H1 (cell line): ENCODE measurements around the gene ERP44. TPM values are rescaled to one million over a fixed set of nuclear protein-coding genes. Genes with fewer than 3 reads are reported as not detected.

Experiments
- ATF3 ChIP-seq: IDR thresholded peaks from 2 replicates; pipeline ENCODE4 v1.6.1; 2011; ENCODE audit warnings: low read depth, mild to moderate bottlenecking, low read length; ENCODE audit not compliant: insufficient read depth
- CBX5 ChIP-seq: fragments of 300-800, 300-1000 bp; sonication (generic); IDR thresholded peaks from 2 replicates; pipeline ENCODE4 v1.7.1; 2016; ENCODE audit warnings: antibody characterized with exemption, low read length, low read depth
- CEBPB ChIP-seq: IDR thresholded peaks from 2 replicates; pipeline ENCODE4 v1.6.1; 2012; ENCODE audit warnings: low read depth, low read length
- CHD1 ChIP-seq: IDR thresholded peaks from 2 replicates; pipeline ENCODE4 v1.6.1; 2012; ENCODE audit warnings: low read depth, low read length, improper control_type of control experiment
- CREB1 ChIP-seq: IDR thresholded peaks from 2 replicates; pipeline ENCODE4 v1.6.1; 2012; ENCODE audit warnings: inconsistent platforms
- GABPA ChIP-seq: IDR thresholded peaks from 2 replicates; pipeline ENCODE4 v1.6.1; 2011; ENCODE audit warnings: mild to moderate bottlenecking, low read length, moderate library complexity, borderline replicate concordance; ENCODE audit not compliant: insufficient read depth
- JUN ChIP-seq: IDR thresholded peaks from 2 replicates; pipeline ENCODE4 v1.6.1; 2011; ENCODE audit warnings: low read depth, mild to moderate bottlenecking, improper control_type of control experiment, low read length
- KDM5A ChIP-seq: fragments of 200-600 bp; IDR thresholded peaks from 2 replicates; pipeline ENCODE4 v1.7.1; 2012; ENCODE audit warnings: mild to moderate bottlenecking, low read length, inconsistent platforms, mixed read lengths
- MAFK ChIP-seq: IDR thresholded peaks from 2 replicates; pipeline ENCODE4 v1.6.1; 2012; ENCODE audit warnings: low read depth, mild to moderate bottlenecking, improper control_type of control experiment, low read length
- NANOG ChIP-seq: IDR thresholded peaks from 2 replicates; pipeline ENCODE4 v1.6.1; 2011; ENCODE audit warnings: low read length, low read depth, mild to moderate bottlenecking, inconsistent platforms; ENCODE audit not compliant: insufficient read depth, poor library complexity, severe bottlenecking
- POLR2A ChIP-seq, 2 experiments: IDR thresholded peaks; 1 replicate in 1 of 2; 2 replicates in 1 of 2; pipeline ENCODE4 v1.6.1; 2011; ENCODE audit warnings: low read depth in 2 of 2, low read length in 2 of 2, mild to moderate bottlenecking in 2 of 2; ENCODE audit errors: control extremely low read depth in 1 of 2
- TAF7 ChIP-seq: optimal IDR thresholded peaks from 2 replicates; pipeline ENCODE3; 2011; ENCODE audit warnings: low read depth, mild to moderate bottlenecking, inconsistent platforms, low read length, moderate library complexity, borderline replicate concordance
- TBP ChIP-seq: IDR thresholded peaks from 2 replicates; pipeline ENCODE4 v1.6.1; 2011; ENCODE audit warnings: low read depth, low read length, improper control_type of control experiment
- USF2 ChIP-seq: IDR thresholded peaks from 2 replicates; pipeline ENCODE4 v1.6.1; 2011; ENCODE audit warnings: low read length, improper control_type of control experiment
- YY1 ChIP-seq: IDR thresholded peaks from 2 replicates; pipeline ENCODE4 v1.6.1; 2011; ENCODE audit warnings: low read depth, mild to moderate bottlenecking, low read length
- ZNF274 ChIP-seq: IDR thresholded peaks from 2 replicates; pipeline ENCODE4 v1.7.0; 2012; ENCODE audit warnings: low read length, borderline replicate concordance; ENCODE audit errors: extremely low read depth
- polyA plus RNA-seq, 7 experiments: library from polyadenylated mRNA; depleted of rRNA in 3 of 7; stranded (reverse) in 5 of 7; unstranded in 2 of 7; fragments of >200 nt in 5 of 7; fragments of 200-250 nt in 2 of 7; gene quantifications; 1 replicate in 5 of 7; 2 replicates in 1 of 7; 4 replicates in 1 of 7; pipeline versions ENCODE4 v1.2.1 to v1.2.3, GENCODE V29; 2011 to 2013; ENCODE audit warnings: missing spikeins in 2 of 7, mixed read lengths in 2 of 7
- total RNA-seq: library from RNA; stranded (reverse); fragmentation: NEBNext Ultra II Directional; extraction: Animal tissue kit (Norgen Biotek cat#: 25700); gene quantifications from 2 replicates; pipeline ENCODE4 v1.2.1, GENCODE V29; 2021

Gene ERP44
- total and polyA plus RNA-seq, 2 of the 8 experiments (the other 6 are each of a cell fraction or from before 2014, with no cell fraction given), result 5.7 to 15.6 TPM

GRCh38 chr9:100098887-100099721 lies at the start of gene ERP44, which contains the start of gene INVS (continued):
- TF ChIP-seq USF2 (no peak), CBX5 (no peak), GABPA (peak; percentile 90; the same call in 1 of the 2 replicates), NANOG (no peak), CHD1 (no peak), ATF3 (peak; percentile 44; the same call in 1 of the 2 replicates), KDM5A (no peak), YY1 (no peak), POLR2A (IDR thresholded peaks at IDR 0.05; ENCODE audit: control extremely low read depth in 1 of 2, low read depth in 2 of 2, low read length in 2 of 2) (peak; percentile 18 to 83), TAF7 (no peak), ZNF274 (no peak), MAFK (no peak), CEBPB (no peak), CREB1 (peak; percentile 84), JUN (0 out of 2 replicates have a peak, but pooled peaks have one; percentile 12), TBP (peak; percentile 54; the same call in 1 of the 2 replicates)
